DOHH2 (cell line): Measurements from ENCODE around the gene COL6A5.

Source experiments
- EZH2phosphoT487 ChIP-seq: fragments of 200-600 bp; sonication (generic); IDR thresholded peaks from 2 replicates; pipeline ENCODE4 v1.6.1; 2017; ENCODE audit warnings: borderline replicate concordance, mild to moderate bottlenecking, antibody characterized with exemption, low read length, moderate library complexity, mixed read lengths
- TF ChIP-seq, protein P1 (sequence below): fragments of 200-600 bp; sonication (generic); IDR thresholded peaks from one replicate; pipeline ENCODE4 v1.5.1; 2014; ENCODE audit warnings: antibody characterized with exemption, mild to moderate bottlenecking, low read depth, low read length; ENCODE audit not compliant: poor library complexity, severe bottlenecking

DNA sequence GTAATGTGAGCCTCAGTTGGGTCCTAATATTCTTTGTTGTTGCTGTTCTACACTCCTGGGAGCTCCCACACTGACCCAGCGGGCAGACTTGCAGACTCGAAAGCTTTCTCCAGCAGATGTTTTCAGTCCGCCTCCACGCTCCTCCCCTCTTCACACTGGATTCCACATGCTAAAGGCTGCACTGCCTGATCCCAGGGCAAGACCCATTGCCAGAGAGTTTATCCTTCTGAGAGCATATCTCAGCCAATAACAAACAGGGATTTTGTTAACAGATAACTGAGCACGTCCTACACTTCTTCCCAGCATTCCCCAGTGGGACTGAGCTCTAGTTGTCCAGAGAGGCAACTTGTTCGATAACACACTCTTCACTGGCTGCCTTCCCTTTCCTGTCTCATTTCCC lies 163.5 kb downstream of the COL6A5 start:
- TF ChIP-seq, protein P1, sequence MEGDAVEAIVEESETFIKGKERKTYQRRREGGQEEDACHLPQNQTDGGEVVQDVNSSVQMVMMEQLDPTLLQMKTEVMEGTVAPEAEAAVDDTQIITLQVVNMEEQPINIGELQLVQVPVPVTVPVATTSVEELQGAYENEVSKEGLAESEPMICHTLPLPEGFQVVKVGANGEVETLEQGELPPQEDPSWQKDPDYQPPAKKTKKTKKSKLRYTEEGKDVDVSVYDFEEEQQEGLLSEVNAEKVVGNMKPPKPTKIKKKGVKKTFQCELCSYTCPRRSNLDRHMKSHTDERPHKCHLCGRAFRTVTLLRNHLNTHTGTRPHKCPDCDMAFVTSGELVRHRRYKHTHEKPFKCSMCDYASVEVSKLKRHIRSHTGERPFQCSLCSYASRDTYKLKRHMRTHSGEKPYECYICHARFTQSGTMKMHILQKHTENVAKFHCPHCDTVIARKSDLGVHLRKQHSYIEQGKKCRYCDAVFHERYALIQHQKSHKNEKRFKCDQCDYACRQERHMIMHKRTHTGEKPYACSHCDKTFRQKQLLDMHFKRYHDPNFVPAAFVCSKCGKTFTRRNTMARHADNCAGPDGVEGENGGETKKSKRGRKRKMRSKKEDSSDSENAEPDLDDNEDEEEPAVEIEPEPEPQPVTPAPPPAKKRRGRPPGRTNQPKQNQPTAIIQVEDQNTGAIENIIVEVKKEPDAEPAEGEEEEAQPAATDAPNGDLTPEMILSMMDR: no peak
- no peak for TF ChIP-seq EZH2phosphoT487
